Measurements from ENCODE around the gene DHX35. TPM values are rescaled to one million over a fixed set of nuclear protein-coding genes. Genes with fewer than 3 reads are reported as not detected.

DHX35 gene
- total RNA-seq, result 6.3 TPM

GRCh38 chr20:38962044-38962927 lies at the start of gene DHX35:
Gene DHX35 (plus strand): TSS chr20:38962344. CDS start chr20:38962368, 24 bp downstream.
- ATAC-seq, result peak; percentile 100

GRCh38 chr20:38915355-38915754 lies 46.8 kb upstream of the DHX35 start:
- no peak for ATAC-seq

- no peak for ATAC-seq
These were observed 44.5 kb upstream of the DHX35 start for GRCh38 chr20:38917657-38918056.

- no peak for ATAC-seq
These were observed 44.0 kb upstream of the DHX35 start for GRCh38 chr20:38918172-38918571.

GRCh38 chr20:38919683-38920082 lies 42.5 kb upstream of the DHX35 start:
- ATAC-seq, result no peak

- ATAC-seq, result no peak
These were observed 41.7 kb upstream of the DHX35 start for GRCh38 chr20:38920411-38920810.

- ATAC-seq, result no peak
These were observed 41.3 kb upstream of the DHX35 start for GRCh38 chr20:38920851-38921250.

- ATAC-seq, result no peak
These were observed 37.4 kb upstream of the DHX35 start for GRCh38 chr20:38924718-38925117.

GRCh38 chr20:38926142-38926933 lies 35.8 kb upstream of the DHX35 start, which contains the start of gene FAM83D:
Gene FAM83D (plus strand): TSS chr20:38926417. CDS start chr20:38926443, 26 bp downstream.
- ATAC-seq, result peak; percentile 94

GRCh38 chr20:38926934-38927616 lies 35.1 kb upstream of the DHX35 start:
- ATAC-seq, result no peak

- ATAC-seq, result peak; percentile 35
These were observed 34.1 kb upstream of the DHX35 start for GRCh38 chr20:38927902-38928578.

GRCh38 chr20:38930242-38930569 lies 31.9 kb upstream of the DHX35 start:
- no peak for ATAC-seq

- ATAC-seq, result no peak
These were observed 30.2 kb upstream of the DHX35 start for GRCh38 chr20:38931984-38932383.

GRCh38 chr20:38932457-38933120 lies 29.6 kb upstream of the DHX35 start:
- ATAC-seq, result peak; percentile 34

GRCh38 chr20:38934530-38934929 lies 27.6 kb upstream of the DHX35 start:
- ATAC-seq, result no peak

GRCh38 chr20:38935285-38935684 lies 26.9 kb upstream of the DHX35 start:
- ATAC-seq, result no peak

GRCh38 chr20:38935967-38936407 lies 26.2 kb upstream of the DHX35 start:
- peak; percentile 84 for ATAC-seq

- ATAC-seq, result no peak
These were observed 25.1 kb upstream of the DHX35 start for GRCh38 chr20:38937000-38937399.

GRCh38 chr20:38937978-38938473 lies 24.1 kb upstream of the DHX35 start:
- ATAC-seq, result peak; percentile 68

GRCh38 chr20:38939686-38940085 lies 22.5 kb upstream of the DHX35 start:
- no peak for ATAC-seq

- ATAC-seq, result no peak
These were observed 21.5 kb upstream of the DHX35 start for GRCh38 chr20:38940644-38941043.
